Activated gamma-delta T cell treated with Interleukin-2 at 50 U/mL for 16 hours (primary cell): Measurements from ENCODE around the gene PLXNA4.

Source experiments
- DNase-seq: peaks from one replicate; pipeline ENCODE4 v3.0.0-alpha.2; 2020

The PLXNA4 gene

DNA sequence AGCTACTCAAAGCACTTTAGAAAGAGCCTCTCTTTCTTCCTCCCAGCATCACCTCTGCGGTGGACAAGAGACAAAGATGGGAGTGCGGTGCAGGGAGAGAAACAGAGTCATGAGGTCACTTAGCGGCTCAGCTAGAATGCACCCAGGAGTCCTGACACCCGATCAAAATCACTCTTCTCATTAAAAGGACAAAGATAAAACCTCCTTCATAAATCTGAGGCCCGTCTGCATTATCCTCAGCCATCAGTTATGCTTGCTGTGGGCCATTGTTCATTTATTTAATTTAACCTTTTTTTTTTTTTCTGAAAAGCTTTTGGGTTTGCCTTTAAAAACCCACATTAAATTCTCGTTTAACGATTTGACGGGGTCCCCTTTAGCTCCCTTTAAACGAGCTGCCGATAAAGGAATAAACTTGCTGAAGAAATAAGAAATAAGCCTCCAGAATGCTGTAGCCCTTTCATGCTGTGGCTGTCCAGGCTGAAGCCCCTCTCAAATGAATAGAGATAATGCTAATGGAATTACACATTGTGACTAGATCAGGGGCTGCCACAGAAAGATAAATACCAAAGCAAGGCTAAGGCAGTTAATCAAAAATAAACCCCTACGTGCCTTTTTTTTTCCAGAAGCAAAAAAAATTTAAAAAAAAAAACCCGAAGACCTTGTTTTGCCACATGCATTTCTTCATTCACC is 16.1 kb upstream of the PLXNA4 start:
- DNase-seq, result no peak

DNA sequence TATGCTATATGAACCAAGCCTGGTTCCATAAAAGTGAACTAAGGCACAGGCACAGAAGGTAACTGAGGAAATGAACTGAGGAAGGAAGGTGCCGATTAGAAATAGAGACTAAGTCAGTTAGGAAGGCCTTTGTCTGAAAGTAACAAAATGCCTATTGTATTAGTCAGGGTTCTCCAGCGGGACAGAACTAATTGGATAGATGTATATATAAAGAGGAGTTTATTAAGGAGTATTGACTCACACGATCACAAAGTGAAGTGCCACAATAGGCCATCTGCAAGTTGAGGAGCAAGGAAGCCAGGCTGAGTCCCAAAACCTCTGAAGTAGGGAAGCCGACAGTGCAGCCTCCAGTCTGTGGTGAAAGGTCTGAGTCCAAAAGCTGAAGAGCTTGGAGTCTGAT is 13.9 kb upstream of the PLXNA4 start:
- no peak for DNase-seq

DNA sequence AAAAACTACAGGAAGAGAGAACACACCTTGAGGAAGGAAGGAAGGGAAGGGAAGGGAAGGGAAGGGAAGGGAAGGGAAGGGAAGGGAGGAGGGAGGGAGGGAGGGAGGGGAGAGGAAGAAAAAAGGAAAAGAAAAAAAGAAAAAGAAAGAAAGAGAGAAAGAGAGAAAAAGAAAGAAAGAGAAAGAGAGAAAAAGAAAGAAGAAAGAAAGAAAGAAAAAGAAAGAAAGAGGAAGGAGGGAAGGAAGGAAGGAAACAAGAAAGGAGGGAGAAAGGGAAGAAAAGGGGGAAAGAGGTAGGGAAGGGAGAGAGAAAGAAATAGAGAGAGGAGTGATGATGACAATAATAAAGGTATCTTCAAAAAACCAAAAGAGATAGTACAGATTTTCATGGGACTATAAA is 12.3 kb upstream of the PLXNA4 start:
- no peak for DNase-seq

DNA sequence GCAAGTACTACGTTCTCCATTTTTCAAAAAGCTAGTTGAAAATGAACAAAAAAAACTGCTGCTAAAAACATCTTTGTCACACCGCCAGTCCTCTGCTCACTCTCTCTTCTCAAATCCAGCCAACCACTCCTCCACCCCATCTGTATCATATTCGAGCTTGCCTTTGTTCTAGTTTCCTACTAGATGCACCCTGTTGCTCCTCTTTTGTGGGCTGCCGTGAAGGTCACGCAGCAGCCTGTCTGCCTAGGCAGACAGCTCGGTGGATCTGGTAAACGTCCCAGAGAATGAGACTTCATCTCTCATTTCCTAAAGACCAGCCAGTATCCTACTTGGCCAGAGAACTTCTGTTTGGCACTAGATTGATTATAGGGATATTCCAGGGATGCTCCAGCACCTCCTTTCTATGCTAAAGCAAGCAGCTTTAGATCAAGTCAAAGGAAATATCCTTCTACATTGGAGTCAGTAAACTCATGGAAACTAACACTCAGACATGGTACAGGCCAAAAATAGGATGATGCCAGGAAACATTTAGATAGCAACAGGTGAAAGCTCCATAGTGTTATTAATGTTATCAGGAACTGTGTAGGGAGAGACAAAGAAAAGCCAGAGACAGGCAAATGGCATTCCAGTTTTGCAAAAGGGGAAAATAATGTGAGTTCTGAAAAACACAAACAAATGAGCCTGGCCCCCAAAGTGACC is 8.7 kb upstream of the PLXNA4 start:
- DNase-seq, result no peak

DNA sequence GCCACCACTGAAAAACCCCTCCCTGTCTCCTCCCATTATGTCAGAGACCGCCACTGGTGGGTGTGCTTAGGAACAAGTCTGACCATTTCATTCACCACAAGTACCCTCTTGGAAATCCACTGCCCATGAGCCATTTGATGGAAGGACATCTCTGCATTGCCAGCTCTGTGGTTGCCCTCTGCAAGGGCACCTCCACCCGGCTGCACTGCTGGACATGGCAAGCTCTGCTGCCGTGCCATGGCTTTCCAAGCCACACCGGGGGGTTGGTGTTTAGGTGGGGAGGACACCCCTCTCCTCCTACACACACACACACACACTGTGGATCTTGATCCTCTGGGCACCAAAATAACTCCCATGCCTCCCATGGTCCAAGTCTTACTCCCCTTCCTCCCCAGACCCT is 5.2 kb upstream of the PLXNA4 start:
- DNase-seq, result no peak

DNA sequence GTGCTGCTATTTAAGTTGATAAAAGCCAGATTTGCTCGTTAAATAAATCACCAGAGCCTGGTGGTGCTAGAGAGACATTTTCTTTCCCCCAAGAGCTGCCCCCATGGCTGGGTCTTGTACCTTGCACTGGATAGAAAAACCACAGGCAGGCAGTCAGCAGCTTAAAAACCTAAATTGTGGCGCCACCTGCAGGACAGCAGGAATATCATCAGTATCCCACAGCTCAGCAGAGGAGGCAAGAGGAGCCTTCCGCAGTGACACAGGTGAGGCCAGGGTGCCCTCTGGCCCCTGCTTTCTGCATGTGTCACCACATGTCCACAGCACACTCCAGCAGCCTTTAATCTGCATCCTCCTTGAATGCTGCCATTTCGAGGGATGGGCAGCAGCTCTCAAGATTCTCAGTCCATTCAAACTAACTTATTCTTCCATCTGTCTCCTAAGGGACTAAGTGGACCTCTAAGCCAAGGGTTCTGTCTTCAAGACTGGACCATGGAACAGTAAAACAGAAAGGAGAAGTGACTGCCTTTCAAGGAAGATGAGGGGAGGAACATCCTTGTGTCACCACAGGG is 4.5 kb upstream of the PLXNA4 start:
- DNase-seq, result peak; percentile 74

DNA sequence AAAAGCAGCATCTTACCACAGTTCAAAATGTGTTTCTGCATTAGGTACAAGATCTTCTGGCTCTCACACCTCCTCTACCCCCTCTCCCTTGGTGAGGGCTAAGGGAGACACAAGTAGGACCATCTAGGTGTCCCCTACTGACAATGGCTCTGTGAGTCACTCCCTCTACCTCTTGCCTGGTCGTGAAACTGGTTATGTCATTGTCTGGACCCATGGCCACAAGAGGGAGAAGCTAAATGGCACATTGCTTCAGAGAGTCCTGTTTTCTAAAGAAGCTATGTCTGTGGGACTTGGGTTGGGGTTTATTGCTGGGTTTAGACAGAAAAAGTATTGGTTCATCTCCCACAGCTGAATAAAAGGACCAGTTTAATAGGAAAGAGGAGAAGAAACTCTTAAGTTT is 4.0 kb upstream of the PLXNA4 start:
- no peak for DNase-seq

DNA sequence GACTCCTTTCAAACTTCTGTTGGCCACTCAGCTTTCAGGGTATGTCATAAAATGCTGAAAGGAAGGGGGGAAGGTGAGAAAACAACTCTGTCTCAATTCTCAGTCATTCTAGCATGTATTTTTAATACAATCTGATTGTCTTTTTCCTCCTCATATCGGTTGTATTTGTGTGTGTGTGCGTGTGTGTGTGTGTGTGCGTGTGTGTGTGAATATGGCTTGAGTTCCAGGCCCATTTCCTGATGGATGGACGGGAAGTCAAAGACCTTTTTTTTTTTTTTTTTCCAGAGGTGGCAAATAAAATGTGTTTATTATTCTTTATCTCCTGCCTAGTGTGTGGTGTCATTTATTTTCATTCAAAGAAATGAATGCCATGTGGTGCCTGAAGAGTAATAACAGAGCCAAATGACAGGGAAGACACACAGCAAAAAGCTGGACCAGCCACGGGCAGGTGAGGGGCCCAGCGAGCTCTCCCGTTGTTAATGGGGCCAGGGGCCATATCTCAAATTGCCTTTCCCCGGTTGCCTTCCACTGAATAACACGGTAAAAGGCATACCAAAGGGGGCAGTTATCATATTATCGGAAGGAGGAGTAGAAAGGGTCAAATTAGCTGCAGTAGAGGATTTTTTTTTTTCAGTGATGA is 3.1 kb upstream of the PLXNA4 start:
- DNase-seq, result no peak

DNA sequence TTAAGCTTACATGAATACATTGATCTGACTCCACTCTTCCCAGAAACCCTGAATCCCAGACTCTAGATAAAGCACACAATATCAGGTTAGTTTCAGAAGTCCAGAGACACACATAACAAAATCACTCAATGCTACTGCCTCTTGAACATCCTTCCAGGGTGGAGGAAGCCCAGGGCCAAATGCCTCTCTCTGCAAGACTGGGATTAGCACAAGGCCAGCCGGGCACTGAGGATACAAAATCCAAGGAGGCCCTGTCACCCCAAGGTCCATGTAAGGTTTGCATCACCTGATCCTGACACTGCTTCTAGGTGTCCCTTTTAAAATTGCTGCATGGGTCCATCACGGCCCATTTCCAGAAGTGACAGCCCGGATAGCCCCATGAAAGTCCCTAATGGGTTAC is 2.6 kb upstream of the PLXNA4 start:
- DNase-seq, result no peak

DNA sequence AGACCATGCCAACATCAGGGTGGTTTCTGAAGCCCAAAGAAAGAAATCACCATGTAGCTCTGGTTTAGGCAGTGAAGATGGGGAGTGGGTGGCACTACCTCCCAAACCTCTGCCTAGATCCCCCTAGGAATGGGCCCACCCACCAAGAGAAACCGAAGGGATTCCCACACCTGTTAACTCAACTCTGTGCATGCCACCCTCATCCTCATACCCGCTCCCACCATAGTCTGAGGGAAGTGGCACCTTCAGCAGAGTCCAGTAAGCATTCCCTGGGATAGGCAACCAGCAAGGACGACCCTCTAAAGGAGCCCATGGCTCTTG is 1.7 kb upstream of the PLXNA4 start:
- DNase-seq, result no peak

DNA sequence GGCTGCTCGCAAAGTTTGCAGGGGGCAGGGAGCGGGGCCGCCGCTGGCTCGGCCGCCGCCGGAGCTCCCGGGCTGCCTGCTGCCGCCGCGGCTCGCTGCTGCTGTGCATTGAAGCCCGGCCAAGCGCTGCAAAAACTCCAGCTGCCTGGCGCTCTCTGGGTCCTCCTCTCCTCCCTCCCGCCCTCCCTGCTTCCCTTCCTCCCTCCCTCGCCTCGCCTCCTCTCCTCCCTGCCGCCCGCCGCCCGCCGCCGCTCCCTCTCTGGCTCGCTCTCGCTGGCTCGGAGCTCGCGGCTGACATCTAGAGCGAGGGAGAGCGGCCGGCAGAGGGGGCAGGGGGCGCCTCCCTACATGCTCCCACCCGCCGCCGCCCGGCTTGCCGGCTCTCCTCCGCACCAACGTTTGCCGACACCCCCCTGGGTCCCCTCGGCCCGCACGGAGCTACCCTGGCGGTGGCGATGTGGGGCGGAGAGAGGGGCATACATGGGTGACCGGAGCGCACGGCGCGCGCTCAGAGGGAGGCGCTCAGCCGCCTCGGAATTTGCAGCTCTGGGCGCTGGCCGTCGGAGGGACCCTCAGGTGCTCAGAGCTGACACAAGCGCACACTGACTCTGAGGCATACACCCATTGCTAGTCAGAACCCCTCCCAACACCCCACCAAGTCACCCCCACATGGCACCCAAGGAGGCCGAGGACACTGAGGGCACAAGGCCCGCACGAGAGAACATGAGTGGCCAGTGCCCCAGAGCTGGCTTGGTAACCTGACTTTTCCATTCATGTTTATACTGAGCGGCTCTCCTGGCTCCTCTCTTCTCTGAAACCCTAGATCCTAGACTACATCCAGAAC is 1.2 kb upstream of the PLXNA4 start:
- DNase-seq, result no peak

DNA sequence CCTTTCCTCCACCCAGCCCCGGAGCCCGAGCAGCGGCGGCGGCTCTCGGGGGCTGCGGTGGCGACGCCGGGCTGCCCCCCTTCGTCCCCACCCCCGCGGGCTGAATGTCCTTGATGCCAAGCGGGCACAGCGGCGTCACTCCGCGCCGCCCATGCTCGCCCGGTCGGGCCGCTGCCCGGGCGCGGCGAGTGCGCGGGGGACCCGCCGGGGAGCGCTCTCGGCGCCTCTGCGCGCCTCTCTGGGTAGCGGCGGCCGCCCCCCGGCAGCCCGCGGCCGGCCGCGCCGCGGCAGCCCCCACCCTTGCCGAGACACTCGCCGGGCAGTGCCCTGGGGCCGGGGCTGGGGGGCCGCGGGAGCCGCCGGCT is 433 bp upstream of the PLXNA4 start:
- DNase-seq, result no peak

DNA sequence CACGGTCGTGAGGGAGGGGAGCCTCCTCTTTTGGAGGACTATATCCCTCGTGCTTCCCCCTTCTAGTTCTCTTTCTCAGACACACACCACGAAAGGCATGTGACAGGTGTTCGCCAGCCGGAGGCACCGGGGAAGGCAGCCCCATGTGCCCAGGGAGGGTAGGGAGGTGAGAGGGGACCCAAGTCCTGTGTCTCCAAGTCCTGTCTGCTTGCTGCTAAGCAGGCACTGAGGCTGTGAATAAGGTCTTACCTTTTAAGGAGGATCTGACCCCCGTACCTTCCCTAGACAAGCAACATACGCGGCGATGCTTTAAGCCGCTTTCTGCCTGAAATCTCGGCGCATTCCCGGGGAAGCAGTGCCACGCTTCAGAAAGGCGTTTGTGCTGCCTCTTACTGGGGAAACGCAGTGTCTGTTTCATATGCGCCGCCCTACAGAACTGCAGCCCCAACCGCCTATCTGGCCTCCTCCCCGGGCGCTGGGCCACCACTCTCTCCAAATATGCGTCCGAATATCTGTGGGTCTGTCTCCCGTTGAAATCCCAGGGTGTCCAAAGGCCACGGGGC is 770 bp downstream of the PLXNA4 start:
- DNase-seq, result no peak

DNA sequence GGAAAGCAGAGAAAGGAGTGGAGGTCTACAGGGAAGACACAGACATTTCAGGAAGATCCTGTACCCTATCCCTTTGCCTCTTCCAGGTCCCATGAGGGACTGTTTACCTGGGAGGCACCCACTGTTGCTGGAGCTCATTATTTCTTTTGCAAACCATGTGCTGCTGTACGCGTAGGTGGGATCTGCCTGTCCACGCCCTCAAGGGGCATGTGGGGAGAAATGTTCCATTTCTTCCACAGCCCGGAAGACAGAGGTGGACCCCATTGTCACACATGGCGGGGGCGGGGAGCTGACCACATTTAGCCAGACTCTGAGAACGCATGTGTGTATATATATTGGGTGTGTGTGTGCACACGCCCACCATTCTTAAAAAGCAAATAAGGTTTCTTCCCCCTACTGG is 2.0 kb downstream of the PLXNA4 start:
- DNase-seq, result no peak

DNA sequence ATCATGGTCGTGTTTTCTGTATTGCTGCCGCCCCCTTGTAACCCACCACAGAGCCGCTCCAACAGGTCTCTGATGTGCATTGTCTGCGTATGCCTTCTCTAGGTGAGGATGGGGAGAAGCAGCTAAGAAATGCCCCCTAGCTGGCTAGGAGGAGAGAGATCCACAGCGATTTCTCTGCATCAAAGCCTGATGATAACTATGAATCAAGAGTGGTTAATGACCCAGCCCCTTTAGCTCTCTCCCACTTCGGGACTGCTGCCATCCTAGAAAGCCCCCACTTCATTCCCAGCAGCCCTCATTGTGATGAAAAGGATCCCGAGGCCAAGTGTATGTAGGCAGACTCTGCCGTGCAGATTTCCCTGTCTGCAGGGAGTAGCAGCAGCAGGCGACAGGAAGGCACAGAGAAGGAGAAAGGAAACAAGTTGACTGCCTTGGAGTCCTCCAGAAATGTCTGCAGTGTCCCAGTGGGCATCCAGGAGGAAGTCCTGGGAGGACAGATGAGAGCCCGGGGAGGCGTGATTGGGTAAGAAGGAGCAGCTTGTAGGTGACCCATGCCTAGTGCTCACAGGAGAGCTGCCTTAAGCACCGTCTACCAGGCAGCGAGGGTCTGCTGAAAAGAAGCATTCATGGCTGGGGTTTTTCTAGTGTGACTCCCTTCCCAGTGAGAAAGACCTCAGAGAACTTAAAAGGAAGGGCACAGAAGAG is 2.9 kb downstream of the PLXNA4 start:
- DNase-seq, result no peak

DNA sequence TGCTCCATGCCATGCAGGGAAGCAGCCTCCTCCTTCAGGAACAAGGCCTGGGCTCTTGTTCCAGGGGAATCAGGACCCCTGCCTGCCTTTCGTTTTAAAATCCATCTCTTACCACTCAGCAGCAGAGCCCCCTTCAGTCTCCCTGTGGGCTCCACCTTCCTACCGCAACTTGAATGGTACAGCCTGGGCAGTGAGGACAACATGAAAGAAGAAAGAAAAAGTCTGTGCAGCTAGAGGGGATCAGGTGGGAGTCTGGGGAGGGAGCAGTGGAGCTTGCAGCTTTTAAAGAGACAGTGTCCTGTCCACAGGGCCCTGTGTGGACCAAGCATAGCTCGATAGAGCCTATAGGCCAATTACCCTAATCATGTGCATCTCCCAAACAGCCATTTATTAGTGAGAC is 3.7 kb downstream of the PLXNA4 start:
- DNase-seq, result no peak

DNA sequence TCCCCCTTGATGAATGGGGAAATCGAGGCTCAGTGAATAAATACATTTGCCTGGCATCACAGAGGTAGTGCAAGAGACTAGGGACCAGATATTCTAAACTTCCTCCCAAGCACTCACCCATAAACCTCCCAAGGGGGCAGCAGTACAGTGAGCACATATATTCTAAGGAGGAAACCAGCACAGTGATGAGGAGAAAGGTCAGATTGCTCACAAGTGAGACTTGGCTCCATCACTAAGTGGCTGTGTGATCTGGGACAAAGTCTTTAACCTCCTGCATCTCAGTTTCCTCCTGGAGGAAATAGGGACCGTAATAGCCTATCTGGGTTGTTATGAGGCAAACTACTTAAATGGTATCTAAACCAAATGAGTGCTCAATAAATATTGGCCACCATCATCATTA is 4.3 kb downstream of the PLXNA4 start:
- no peak for DNase-seq

DNA sequence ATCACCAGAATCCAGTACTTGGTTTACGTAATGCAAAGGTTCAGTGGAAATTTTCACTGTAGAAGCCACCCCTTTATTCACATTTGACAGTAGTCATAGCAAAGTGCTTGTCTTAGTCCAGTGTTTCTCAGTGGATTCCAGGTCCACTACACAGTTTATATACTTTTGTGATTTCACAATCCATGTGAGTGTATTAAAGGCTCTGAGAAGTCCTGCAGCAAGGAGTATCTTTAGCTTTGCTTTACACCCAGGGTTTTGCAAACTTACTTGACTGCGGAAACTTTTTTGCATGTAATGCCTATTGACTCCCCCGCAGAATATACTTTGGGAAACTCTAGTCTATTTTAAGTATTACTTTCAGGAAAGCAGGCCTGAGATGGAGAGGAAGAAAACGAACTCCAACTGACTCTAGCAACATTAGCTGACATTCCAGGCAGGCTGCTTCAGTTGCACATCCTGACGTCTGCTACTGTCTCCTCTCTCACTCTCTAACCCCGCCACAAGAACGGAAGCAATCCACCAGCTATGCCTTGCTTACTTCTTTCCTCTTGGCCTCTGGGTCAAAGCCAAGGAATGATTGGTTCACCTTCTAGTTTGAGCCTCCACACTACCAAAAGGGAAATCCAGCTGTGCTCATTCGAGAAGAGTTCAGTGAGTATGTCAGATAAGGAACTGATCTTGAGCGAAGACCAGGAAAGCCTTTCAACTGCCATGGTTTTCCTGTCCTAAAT is 6.2 kb downstream of the PLXNA4 start:
- DNase-seq, result no peak

DNA sequence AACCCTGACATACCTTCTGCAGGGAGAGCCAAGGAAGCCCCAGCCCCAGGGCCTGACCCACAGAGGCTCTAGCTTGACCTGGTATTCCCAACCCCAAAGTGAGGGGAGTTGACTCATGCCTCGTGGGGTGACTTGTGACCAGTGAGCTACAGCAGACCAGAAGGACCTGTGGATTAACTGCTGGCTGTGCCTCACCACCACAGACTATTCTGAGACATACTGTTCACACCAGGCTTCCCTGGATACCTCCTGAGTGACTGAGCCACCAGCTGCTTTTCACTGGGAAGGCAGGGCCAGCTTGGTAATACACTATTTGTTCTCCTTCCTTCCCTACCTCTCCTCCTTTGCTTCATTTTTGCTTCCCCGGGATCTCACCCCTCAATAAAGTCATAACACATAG is 7.3 kb downstream of the PLXNA4 start:
- no peak for DNase-seq

DNA sequence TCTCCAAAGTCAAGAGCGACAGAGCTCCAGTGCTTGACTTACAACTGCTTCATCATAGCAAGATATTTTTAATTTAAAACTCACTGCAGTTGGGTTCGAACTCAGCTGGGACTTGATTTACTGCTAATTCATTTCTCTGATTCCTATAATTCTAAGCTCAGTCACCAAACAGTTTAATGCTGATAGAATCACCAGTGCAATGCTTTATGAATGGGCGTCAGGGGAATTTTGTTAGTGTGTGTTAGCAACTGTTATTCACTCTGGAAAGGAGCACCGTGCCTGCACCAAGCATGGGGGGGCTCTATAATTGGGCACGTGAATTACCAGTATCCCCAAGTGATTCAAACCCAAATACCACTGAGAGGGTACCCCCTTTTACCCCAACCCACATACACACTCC is 10.4 kb downstream of the PLXNA4 start:
- no peak for DNase-seq

DNA sequence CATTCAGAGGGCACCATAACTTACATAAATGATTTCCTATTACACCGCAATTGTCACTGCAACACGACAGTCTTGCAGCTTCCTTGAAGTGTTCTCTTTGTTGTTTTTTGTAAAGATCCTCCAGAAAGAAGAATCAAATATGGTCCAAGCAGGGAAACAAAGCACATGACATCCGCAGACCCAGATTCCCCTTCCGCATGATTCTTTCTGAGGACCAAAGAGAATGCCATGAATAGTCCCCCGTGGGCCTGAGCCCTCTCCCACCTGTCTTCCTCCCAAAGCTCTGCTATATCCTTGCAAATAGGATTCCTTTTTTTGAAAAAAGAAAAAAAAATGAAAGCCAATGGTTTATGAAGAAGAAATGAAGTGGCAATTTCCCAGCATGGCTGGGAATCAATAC is 10.8 kb downstream of the PLXNA4 start:
- DNase-seq, result no peak

DNA sequence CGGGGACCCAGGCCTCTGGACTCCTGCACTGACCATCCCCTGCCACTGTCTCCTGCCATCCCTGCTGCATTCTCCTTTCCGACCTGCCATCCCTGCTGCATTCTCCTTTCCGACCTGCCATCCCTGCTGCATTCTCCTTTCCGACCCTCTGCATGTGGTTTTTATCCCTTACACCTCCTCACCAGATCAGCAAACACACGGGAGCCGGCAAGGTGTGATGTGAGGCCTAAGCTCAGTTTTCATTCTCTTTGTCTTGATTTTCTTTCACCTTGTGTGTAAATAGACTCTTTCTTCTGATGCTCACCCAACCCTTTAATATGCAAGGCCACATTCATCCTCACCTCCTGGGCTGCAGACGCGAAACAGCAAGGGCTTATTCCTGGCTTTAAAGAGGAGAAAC is 11.4 kb downstream of the PLXNA4 start:
- no peak for DNase-seq
